GM21515 (cell line): ENCODE measurements around the gene ALK.

Experiments
- ATAC-seq: cut with Tn5 transposase; IDR thresholded peaks from one replicate; pipeline ENCODE4 v1.9.1; 2021; ENCODE audit not compliant: unreplicated experiment

Gene ALK

GRCh38 chr2:29182920-29183319 is 738.5 kb downstream of the ALK start:
- ATAC-seq, result no peak

DNA sequence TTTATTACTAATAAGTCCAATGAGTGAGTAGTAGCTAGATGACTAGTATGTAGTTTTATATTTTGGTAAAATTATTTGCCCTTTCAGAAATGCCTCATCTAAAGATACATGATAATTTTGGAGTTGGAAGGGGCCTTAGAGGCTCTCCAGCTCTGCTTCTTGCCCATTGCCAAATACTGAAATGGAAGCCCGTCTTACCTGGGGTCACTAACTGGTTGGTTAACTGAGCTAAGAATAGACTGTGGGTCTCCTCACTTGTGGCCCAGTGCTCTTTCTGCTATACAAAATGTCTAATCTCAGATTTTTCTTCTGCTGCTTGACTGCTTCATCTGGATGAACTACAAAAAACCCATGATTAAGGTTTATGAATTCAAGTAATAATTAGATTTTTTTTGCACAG is 739.1 kb downstream of the ALK start:
- ATAC-seq, result no peak

- ATAC-seq, result no peak
Observed at GRCh38 chr2:29175338-29175737, 746.0 kb downstream of the ALK start.

GRCh38 chr2:29174937-29175336 is 746.4 kb downstream of the ALK start:
- no peak for ATAC-seq

- ATAC-seq, result no peak
Observed at GRCh38 chr2:29166242-29167039, 754.9 kb downstream of the ALK start.

GRCh38 chr2:29165362-29166241 is 755.8 kb downstream of the ALK start:
- no peak for ATAC-seq

DNA sequence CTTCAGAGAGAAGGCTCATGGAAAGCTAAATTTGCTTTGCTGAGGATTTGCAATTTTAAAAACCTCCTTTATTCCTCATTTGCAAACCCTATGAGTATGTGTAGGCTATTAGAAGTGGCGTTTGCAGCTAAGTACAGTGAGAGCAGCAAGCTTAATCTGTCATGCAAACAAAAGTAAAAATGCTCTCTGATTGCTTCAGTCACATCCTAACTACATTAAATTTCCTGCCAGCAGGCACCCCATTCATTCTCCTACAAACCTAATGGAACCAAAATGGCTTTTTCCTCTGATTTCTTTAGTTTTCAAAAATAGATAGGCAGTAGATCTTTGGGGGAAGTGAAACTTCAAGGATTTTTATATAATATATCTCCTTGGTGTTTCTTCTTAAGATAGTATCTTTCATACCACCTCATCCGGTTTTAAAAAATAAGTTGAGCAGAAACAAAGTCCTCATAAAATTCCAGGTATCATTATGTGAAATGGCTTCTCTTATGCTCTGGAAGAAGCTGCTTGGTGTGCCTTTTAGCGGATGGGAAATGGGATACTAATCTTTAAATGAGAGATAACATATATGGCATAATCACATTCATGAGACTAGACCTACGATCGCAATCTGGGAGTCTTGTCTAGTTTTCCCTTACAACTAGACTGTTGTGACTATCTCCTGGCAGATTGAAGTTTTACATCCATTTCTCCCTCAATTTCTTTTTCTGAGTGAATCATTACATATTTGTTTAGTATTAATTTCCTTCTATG is 757.1 kb downstream of the ALK start:
- no peak for ATAC-seq

- ATAC-seq, result no peak
Observed at GRCh38 chr2:29162204-29162928, 759.0 kb downstream of the ALK start.

DNA sequence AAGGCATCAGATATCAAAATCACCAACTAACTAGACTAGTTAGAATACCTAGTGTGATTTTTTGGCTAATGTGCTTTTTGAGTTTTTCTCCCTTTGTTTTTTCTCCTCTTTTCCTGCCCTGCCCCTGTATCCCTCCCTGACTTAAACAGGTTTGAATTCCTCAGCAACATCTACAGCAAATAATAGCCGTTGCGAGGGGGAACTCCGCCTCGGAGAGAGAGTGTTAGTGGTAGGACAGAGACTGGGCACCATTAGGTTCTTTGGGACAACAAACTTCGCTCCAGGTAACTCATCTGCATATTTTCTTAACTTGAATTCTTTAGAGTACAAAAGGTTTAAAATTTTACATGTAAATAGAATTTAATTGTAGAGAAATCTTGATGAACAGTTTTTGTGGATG is 761.2 kb downstream of the ALK start:
- no peak for ATAC-seq

GRCh38 chr2:29159125-29159524 is 762.3 kb downstream of the ALK start:
- no peak for ATAC-seq

DNA sequence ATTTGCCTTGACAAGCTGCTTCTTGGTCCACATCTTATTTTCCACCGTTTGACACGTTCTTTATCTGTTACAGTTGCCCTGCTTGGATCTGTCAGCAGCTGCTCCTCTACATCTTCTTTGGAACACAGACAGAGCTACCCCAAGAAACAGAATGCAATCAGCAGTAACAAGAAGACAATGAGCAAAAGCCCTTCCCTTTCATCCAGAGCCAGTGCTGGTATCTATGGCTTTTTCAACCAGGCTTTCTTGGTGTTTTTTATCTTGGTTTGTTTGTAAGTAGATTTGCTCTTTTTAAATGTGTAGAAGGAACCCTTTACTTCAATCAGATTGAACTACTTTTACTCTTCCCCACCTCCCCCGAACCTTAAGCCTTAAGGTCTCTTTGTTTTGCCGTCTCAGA is 764.3 kb downstream of the ALK start:
- no peak for ATAC-seq

- no peak for ATAC-seq
Observed at GRCh38 chr2:29155578-29155977, 765.8 kb downstream of the ALK start.

DNA sequence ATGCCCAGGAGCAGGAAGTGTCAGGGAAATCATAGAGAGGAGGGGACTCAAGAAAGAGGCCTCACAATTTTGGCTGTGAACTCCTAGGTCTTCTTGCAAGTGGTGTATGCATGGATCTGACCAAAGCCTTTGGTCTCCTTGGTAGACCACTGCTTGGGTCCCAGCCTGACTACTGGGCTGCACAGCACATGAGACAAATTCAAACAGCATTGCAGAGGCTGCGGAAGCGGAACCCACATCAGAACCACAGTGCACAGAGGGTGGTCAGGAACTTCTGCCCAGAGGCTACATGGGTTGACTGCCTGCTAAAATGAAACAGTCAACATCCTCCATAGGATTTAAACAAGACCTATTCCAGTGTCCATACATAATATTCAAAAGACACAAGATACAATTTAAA is 766.8 kb downstream of the ALK start:
- no peak for ATAC-seq

DNA sequence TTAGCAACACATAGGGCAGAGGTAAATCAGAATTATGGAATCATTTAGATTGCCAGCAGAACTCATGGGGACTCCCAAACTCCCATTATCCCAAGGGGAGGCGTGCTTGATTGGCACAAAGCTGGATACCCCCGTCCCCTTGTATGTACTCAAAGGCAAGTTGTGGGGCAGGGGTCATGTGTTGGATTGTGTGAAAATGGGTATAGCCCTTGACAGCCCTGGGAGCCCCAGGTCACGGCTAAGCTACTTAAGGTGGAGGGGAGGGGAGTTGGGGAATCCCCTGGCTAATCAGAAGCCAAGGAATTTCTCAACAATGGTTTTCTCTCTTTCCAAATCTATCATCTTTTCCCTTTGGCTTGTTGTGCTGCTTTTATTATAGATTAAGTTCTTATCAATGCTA is 773.4 kb downstream of the ALK start:
- no peak for ATAC-seq

DNA sequence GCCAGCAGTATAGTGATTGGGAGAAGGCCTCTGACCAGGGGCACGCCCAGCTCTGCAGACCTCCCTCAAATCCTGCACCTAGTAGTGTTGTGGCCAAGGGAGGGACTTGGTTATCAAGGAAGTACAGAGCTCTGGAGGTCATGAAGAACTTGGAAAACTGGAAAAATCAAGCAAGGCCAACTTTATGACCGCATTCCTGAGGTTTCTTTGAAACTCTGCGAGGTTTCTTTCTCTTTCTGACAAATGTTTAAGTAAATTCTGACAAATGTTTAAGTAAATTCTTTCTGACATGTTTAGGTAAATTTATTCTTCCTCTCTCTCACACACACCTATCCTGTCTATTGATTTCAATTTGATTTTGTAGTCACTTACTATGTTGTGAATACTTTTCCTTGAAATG is 775.2 kb downstream of the ALK start:
- ATAC-seq, result no peak

GRCh38 chr2:29143657-29144056 is 777.7 kb downstream of the ALK start:
- no peak for ATAC-seq
